Measurements from ENCODE around the gene SKAP1. TPM values are rescaled to one million over a fixed set of nuclear protein-coding genes. Genes with fewer than 3 reads are reported as not detected.
"Not testable (repeated sequence)": the region's sequence is repeated elsewhere in the genome, so short reads cannot be mapped to it uniquely, and the experiment has no call there.

SKAP1 gene
- total RNA-seq, 1 experiment from 2014 or later, result not detected

- DNase-seq, result no peak
- Histone ChIP-seq H3K36me3 (replicated peaks; ENCODE audit: control insufficient read depth, insufficient read depth, low read length) (no peaks in the 10 kb centered on the region), H3K27me3 (ENCODE audit: control insufficient read depth, insufficient read depth, low read length) (no peaks in the 10 kb centered on the region), H3K4me3 (ENCODE audit: insufficient read depth, low read depth, low read length) (no peak overlapping the region)
These were observed 135.1 kb downstream of the SKAP1 start for GRCh38 chr17:48294806-48295361.

GRCh38 chr17:48294020-48294805 lies 135.8 kb downstream of the SKAP1 start:
- Histone ChIP-seq H3K27me3 (ENCODE audit: control insufficient read depth, insufficient read depth, low read length) (no peaks in the 10 kb centered on the region), H3K36me3 (replicated peaks; ENCODE audit: control insufficient read depth, insufficient read depth, low read length) (no peaks in the 10 kb centered on the region), H3K4me3 (ENCODE audit: insufficient read depth, low read depth, low read length) (no peak overlapping the region)
- DNase-seq, result no peak

- no peak for DNase-seq
- no peaks in the 10 kb centered on the region for H3K36me3 ChIP-seq (replicated peaks; ENCODE audit: control insufficient read depth, insufficient read depth, low read length)
- H3K27me3 ChIP-seq (ENCODE audit: control insufficient read depth, insufficient read depth, low read length), result no peaks in the 10 kb centered on the region
- H3K4me3 ChIP-seq (ENCODE audit: insufficient read depth, low read depth, low read length), result no peak overlapping the region
These were observed 136.5 kb downstream of the SKAP1 start for GRCh38 chr17:48293319-48294019.

GRCh38 chr17:48290378-48290777 lies 139.6 kb downstream of the SKAP1 start:
- H3K27me3 ChIP-seq (ENCODE audit: control insufficient read depth, insufficient read depth, low read length), result no peaks in the 10 kb centered on the region
- H3K36me3 ChIP-seq (replicated peaks; ENCODE audit: control insufficient read depth, insufficient read depth, low read length), result no peaks in the 10 kb centered on the region
- DNase-seq, result no peak
- H3K4me3 ChIP-seq (ENCODE audit: insufficient read depth, low read depth, low read length), result no peak overlapping the region

GRCh38 chr17:48286917-48287316 lies 143.1 kb downstream of the SKAP1 start:
- not testable (repeated sequence) for DNase-seq; H3K36me3 ChIP-seq (replicated peaks; ENCODE audit: control insufficient read depth, insufficient read depth, low read length); H3K4me3 ChIP-seq (ENCODE audit: insufficient read depth, low read depth, low read length); H3K27me3 ChIP-seq (ENCODE audit: control insufficient read depth, insufficient read depth, low read length)

- Histone ChIP-seq H3K36me3 (replicated peaks; ENCODE audit: control insufficient read depth, insufficient read depth, low read length) (no peaks in the 10 kb centered on the region), H3K27me3 (ENCODE audit: control insufficient read depth, insufficient read depth, low read length) (no peaks in the 10 kb centered on the region), H3K4me3 (ENCODE audit: insufficient read depth, low read depth, low read length) (no peak overlapping the region)
- DNase-seq, result no peak
These were observed 144.4 kb downstream of the SKAP1 start for GRCh38 chr17:48285614-48286013.

- H3K4me3 ChIP-seq (ENCODE audit: insufficient read depth, low read depth, low read length), result no peak overlapping the region
- no peaks in the 10 kb centered on the region for H3K36me3 ChIP-seq (replicated peaks; ENCODE audit: control insufficient read depth, insufficient read depth, low read length)
- no peaks in the 10 kb centered on the region for H3K27me3 ChIP-seq (ENCODE audit: control insufficient read depth, insufficient read depth, low read length)
- DNase-seq, result no peak
These were observed 146.1 kb downstream of the SKAP1 start for GRCh38 chr17:48283907-48284306.

- H3K36me3 ChIP-seq (replicated peaks; ENCODE audit: control insufficient read depth, insufficient read depth, low read length), result no peaks in the 10 kb centered on the region
- no peak for DNase-seq
- no peak overlapping the region for H3K4me3 ChIP-seq (ENCODE audit: insufficient read depth, low read depth, low read length)
- H3K27me3 ChIP-seq (ENCODE audit: control insufficient read depth, insufficient read depth, low read length), result no peaks in the 10 kb centered on the region
These were observed 146.6 kb downstream of the SKAP1 start for GRCh38 chr17:48283411-48283810.

GRCh38 chr17:48282303-48282702 lies 147.7 kb downstream of the SKAP1 start:
- no peaks in the 10 kb centered on the region for H3K36me3 ChIP-seq (replicated peaks; ENCODE audit: control insufficient read depth, insufficient read depth, low read length)
- H3K27me3 ChIP-seq (ENCODE audit: control insufficient read depth, insufficient read depth, low read length), result no peaks in the 10 kb centered on the region
- no peak for DNase-seq
- H3K4me3 ChIP-seq (ENCODE audit: insufficient read depth, low read depth, low read length), result no peak overlapping the region

GRCh38 chr17:48278760-48279491 lies 151.1 kb downstream of the SKAP1 start:
- no peaks in the 10 kb centered on the region for H3K27me3 ChIP-seq (ENCODE audit: control insufficient read depth, insufficient read depth, low read length)
- H3K4me3 ChIP-seq (ENCODE audit: insufficient read depth, low read depth, low read length), result no peak overlapping the region
- DNase-seq, result no peak
- no peaks in the 10 kb centered on the region for H3K36me3 ChIP-seq (replicated peaks; ENCODE audit: control insufficient read depth, insufficient read depth, low read length)

GRCh38 chr17:48276776-48277175 lies 153.2 kb downstream of the SKAP1 start:
- H3K36me3 ChIP-seq (replicated peaks; ENCODE audit: control insufficient read depth, insufficient read depth, low read length), result no peaks in the 10 kb centered on the region
- no peak overlapping the region for H3K4me3 ChIP-seq (ENCODE audit: insufficient read depth, low read depth, low read length)
- H3K27me3 ChIP-seq (ENCODE audit: control insufficient read depth, insufficient read depth, low read length), result no peaks in the 10 kb centered on the region
- no peak for DNase-seq

GRCh38 chr17:48270899-48271298 lies 159.1 kb downstream of the SKAP1 start:
- H3K27me3 ChIP-seq (ENCODE audit: control insufficient read depth, insufficient read depth, low read length), result no peaks in the 10 kb centered on the region
- no peak for DNase-seq

GRCh38 chr17:48269209-48269608 lies 160.8 kb downstream of the SKAP1 start:
- Histone ChIP-seq H3K4me3 (ENCODE audit: insufficient read depth, low read depth, low read length) (no peak overlapping the region), H3K36me3 (replicated peaks; ENCODE audit: control insufficient read depth, insufficient read depth, low read length) (no peaks in the 10 kb centered on the region), H3K27me3 (ENCODE audit: control insufficient read depth, insufficient read depth, low read length) (no peaks in the 10 kb centered on the region)
- DNase-seq, result no peak

More at GRCh38 chr17:48270899-48271298, 159.1 kb downstream of the SKAP1 start:
- Histone ChIP-seq H3K36me3 (replicated peaks; ENCODE audit: control insufficient read depth, insufficient read depth, low read length) (no peaks in the 10 kb centered on the region), H3K4me3 (ENCODE audit: insufficient read depth, low read depth, low read length) (no peak overlapping the region)

GRCh38 chr17:48263731-48264035 lies 166.3 kb downstream of the SKAP1 start:
- Histone ChIP-seq H3K36me3 (replicated peaks; ENCODE audit: control insufficient read depth, insufficient read depth, low read length) (no peaks in the 10 kb centered on the region), H3K4me3 (ENCODE audit: insufficient read depth, low read depth, low read length) (no peak overlapping the region), H3K27me3 (ENCODE audit: control insufficient read depth, insufficient read depth, low read length) (no peaks in the 10 kb centered on the region)
- no peak for DNase-seq
